Activated T-cell treated with anti-CD3 and anti-CD28 coated beads, Interleukin-2, amount 50 U/mL, for 4 hours (primary cell): ENCODE measurements around the gene MRPL50. TPM values are rescaled to one million over a fixed set of nuclear protein-coding genes. Genes with fewer than 3 reads are reported as not detected.

Experiments
- ATAC-seq, 2 donors: fragments of 200-7000 bp; cut with Tn5 transposase; one replicate each; pipeline ENCODE4 v1.10.0; 2021
- DNase-seq: peaks from one replicate; pipeline ENCODE4 v3.0.0-alpha.2; 2020
- H3K27me3 Mint-ChIP-seq: one replicate; pipeline ENCODE4 v1.8.0; 2021; ENCODE audit warnings: low read depth, mixed read lengths
- H3K36me3 Mint-ChIP-seq: one replicate; pipeline ENCODE4 v1.8.0; 2022; ENCODE audit warnings: mixed read lengths; ENCODE audit not compliant: insufficient read depth
- H3K4me1 Mint-ChIP-seq: one replicate; pipeline ENCODE4 v1.8.0; 2021; ENCODE audit warnings: low read depth, mixed read lengths
- H3K4me3 Mint-ChIP-seq: one replicate; pipeline ENCODE4 v1.8.0; 2021; ENCODE audit warnings: mild to moderate bottlenecking, moderate library complexity, mixed read lengths
- H3K9me3 Mint-ChIP-seq: one replicate; pipeline ENCODE4 v1.8.0; 2021; ENCODE audit warnings: mixed read lengths
- total RNA-seq, 3 donors: library from RNA; stranded (reverse); gene quantifications; one replicate each; pipeline ENCODE4 v1.2.1, GENCODE V29; 2021

The MRPL50 gene
- total RNA-seq, 3 donors from 2014 or later = 18.8 to 19.8 (median 19.6) TPM

- no peak overlapping the region for H3K4me3 Mint-ChIP-seq
- H3K9me3 Mint-ChIP-seq = no peaks in the 10 kb centered on the region
- H3K36me3 Mint-ChIP-seq = no peaks in the 10 kb centered on the region
- no peak for DNase-seq
- H3K4me1 Mint-ChIP-seq = no peaks in the 10 kb centered on the region
- H3K27me3 Mint-ChIP-seq = peaks cover 2% of the 10 kb centered on the region
- ATAC-seq = no peak
These were observed 44.2 kb downstream of the MRPL50 start for GRCh38 chr9:101354143-101354764.

GRCh38 chr9:101353683-101354082 lies 44.7 kb downstream of the MRPL50 start:
- ATAC-seq (no peak), DNase-seq (no peak)
- Mint-ChIP-seq H3K4me3 (no peak overlapping the region), H3K9me3 (no peaks in the 10 kb centered on the region), H3K27me3 (peaks cover 3% of the 10 kb centered on the region), H3K36me3 (no peaks in the 10 kb centered on the region), H3K4me1 (no peaks in the 10 kb centered on the region)

- ATAC-seq (no peak), DNase-seq (no peak)
- Mint-ChIP-seq H3K27me3 (peaks cover 4% of the 10 kb centered on the region), H3K4me1 (no peaks in the 10 kb centered on the region), H3K36me3 (no peaks in the 10 kb centered on the region), H3K9me3 (no peaks in the 10 kb centered on the region), H3K4me3 (no peak overlapping the region)
These were observed 45.4 kb downstream of the MRPL50 start for GRCh38 chr9:101352892-101353463.

- ATAC-seq (no peak), DNase-seq (no peak)
- no peaks in the 10 kb centered on the region for H3K9me3 Mint-ChIP-seq
- H3K36me3 Mint-ChIP-seq = no peaks in the 10 kb centered on the region
- peaks cover 4% of the 10 kb centered on the region for H3K27me3 Mint-ChIP-seq
- no peak overlapping the region for H3K4me3 Mint-ChIP-seq
- H3K4me1 Mint-ChIP-seq = no peaks in the 10 kb centered on the region
These were observed 48.1 kb downstream of the MRPL50 start for GRCh38 chr9:101350285-101350684.

GRCh38 chr9:101342595-101342994 lies 55.8 kb downstream of the MRPL50 start:
- Mint-ChIP-seq H3K4me1 (no peaks in the 10 kb centered on the region), H3K4me3 (no peak overlapping the region), H3K36me3 (no peaks in the 10 kb centered on the region), H3K9me3 (no peaks in the 10 kb centered on the region), H3K27me3 (peaks cover 16% of the 10 kb centered on the region)
- ATAC-seq (no peak), DNase-seq (no peak)

GRCh38 chr9:101341958-101342357 lies 56.5 kb downstream of the MRPL50 start:
- DNase-seq = no peak
- Mint-ChIP-seq H3K27me3 (peaks cover 16% of the 10 kb centered on the region), H3K4me1 (no peaks in the 10 kb centered on the region), H3K4me3 (no peak overlapping the region), H3K9me3 (no peaks in the 10 kb centered on the region), H3K36me3 (no peaks in the 10 kb centered on the region)
- no peak for ATAC-seq

Other genes starting within 250 kb of the MRPL50 start
- under 1 TPM; 0.16 to 0.30 (median 0.16) TPM for gene BAAT, start 13.6 kb downstream of the MRPL50 start, total RNA-seq
- gene ZNF189, start 233 bp upstream of the MRPL50 start, total RNA-seq = 1 to 10 TPM; 5.4 to 7.6 (median 6.6) TPM
- gene ALDOB, start 37.2 kb upstream of the MRPL50 start, total RNA-seq = 1 to 10 TPM in 1 of 3 donors, under 1 TPM in 2; 0.79 to 1.3 (median 0.89) TPM
- gene RNF20, start 135.2 kb upstream of the MRPL50 start, total RNA-seq = 10 to 100 TPM; 36.8 to 41.0 (median 37.1) TPM
- not detected for gene PPP3R2, start 196.4 kb upstream of the MRPL50 start, total RNA-seq